Embryonic facial prominence (tissue), 1 donor: ENCODE data around the gene ANTKMT.

Experiments
- DNase-seq: peaks from one replicate; pipeline ENCODE4 v3.0.0-alpha.2; 2016; ENCODE audit errors: extremely low spot score

The ANTKMT gene

GRCh38 chr16:763369-764183, 42.6 kb downstream of the ANTKMT start:
- DNase-seq: no peak

- DNase-seq: no peak
Measured at GRCh38 chr16:764184-764750, 43.3 kb downstream of the ANTKMT start.

- no peak for DNase-seq
Measured at GRCh38 chr16:764848-765487, 44.0 kb downstream of the ANTKMT start.

GRCh38 chr16:765488-765865, 44.5 kb downstream of the ANTKMT start:
- no peak for DNase-seq

- DNase-seq: no peak
Measured at GRCh38 chr16:766008-766819, 45.3 kb downstream of the ANTKMT start.

- DNase-seq: no peak
Measured at GRCh38 chr16:766820-767640, 46.1 kb downstream of the ANTKMT start.

GRCh38 chr16:767743-768235, 46.8 kb downstream of the ANTKMT start:
- DNase-seq: no peak

- no peak for DNase-seq
Measured at GRCh38 chr16:768428-768827, 47.5 kb downstream of the ANTKMT start.

GRCh38 chr16:769184-769784, 48.3 kb downstream of the ANTKMT start:
- DNase-seq: no peak

- no peak for DNase-seq
Measured at GRCh38 chr16:769934-770333, 49.0 kb downstream of the ANTKMT start.

- DNase-seq: no peak
Measured at GRCh38 chr16:770411-770810, 49.5 kb downstream of the ANTKMT start.
